IPS-11a (cell line): ENCODE data around the gene GINS1.
A peak's percentile ranks its signal among the peaks of the same experiment; 100 is the strongest.
"Not testable (repeated sequence)": the region's sequence is repeated elsewhere in the genome, so short reads cannot be mapped to it uniquely, and the experiment has no call there.

Experiments used
- H3K4me3 ChIP-seq: one replicate; pipeline ENCODE4 v1.5.1; 2013; ENCODE audit warnings: low read depth, low read length, control low read depth

GINS1 gene

DNA sequence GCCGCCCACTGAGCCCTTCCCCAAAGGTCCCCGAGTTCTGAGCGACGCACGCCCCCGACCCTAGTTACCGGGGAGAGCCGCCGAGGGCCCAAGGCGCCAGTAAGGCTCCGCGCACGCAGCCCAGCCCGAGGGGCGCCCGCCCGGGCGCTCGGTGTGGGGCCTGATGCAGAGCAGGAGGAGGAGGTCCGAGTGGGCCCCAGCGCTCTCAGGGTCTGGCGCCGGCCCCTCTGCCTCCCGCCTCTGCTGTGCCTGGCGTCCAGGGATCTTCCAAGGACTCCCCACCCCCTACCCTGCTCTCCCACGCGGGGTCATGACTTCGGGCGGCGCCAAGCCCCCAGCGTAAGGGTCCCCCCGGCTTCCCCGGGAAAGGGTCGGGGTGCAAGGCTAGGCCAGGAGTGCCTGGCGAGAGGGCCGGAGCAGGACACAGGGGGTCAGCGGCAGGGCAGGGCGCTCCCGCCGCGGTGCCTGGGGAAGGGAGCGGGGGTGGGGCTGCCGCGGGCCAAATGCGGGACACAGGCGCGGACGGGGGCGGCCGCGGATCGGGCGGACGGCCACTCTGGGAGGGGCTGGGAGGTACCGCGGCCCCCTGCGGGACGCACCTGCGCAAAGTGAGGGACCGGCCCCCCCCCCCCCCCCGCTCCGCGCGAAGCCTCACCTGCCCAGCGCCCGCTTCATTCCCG is 17.5 kb upstream of the GINS1 start:
- H3K4me3 ChIP-seq = peak overlapping the region; percentile 77

DNA sequence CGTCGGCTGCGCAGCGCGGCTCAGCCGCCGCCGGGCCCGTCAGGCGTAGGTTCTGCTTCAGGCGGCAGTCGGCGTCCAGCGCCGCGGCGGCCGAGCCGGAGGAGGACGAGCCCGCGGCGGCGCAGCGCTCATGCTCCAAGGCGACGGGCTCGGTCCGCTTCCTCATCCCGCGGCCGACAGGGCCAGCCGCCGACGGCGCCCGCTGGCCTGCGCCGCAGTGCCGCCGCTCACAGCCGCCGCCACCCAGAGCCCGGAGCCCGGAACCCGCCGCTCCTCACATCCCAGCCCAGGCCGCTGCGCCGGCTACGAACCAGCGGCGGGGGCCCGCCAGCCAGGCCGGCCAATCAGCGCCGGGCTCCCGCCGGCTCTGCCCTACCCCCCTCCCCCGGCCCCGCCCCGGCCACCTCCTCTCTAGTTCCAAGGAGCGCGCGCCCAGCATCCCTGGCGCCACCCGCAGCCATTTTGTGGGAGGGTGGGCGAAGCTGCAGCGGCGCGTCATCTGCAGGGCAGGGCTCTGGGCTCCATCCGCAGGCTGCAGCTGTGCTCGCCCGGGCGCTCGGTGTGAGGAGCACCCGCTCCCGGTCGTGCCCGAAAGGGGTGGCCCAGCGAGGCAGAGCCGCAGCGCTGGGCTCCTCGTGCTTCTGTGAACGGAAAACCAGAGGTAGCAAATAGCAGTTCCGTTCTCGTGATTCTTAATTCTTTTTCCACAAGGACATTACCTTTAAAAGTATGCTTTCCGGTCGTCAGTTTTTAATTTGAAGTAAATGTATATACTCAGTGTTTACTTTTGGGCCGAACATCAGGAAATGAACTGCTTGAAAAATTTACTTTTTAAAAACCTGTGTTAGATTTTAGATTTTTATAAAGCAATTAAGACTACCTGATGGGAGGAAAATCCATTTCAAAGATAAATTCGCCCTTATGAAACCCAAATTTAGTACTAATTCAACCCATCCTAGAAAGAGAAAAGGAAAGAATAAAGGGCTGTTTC is 16.6 kb upstream of the GINS1 start, which contains the start of gene ABHD12:
ABHD12 (minus strand) TSS at position 298 of the 991 bp plus-strand sequence; CDS start at position 166, 132 bp downstream.
- H3K4me3 ChIP-seq = peak within 1 kb of the TSS; percentile 77

DNA sequence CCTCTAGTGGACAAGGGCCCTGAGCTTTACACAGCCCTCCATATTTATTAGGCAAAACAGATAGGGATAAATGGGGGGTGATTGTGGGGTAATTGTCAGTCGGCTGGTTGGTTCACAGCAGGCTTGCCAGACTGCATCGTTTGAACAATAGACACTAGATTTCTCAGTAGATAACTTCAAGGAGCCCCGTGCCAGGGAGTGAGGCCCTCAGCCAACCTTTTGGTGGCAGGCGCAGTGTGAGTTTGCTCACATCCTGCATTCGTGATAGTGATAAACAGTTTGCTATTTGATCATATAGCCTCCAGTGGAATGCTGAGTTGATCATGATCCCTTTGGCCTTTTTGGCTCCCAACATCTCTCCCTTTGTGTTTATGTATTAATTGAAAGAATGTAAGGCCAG is 13.2 kb upstream of the GINS1 start:
- no peak overlapping the region for H3K4me3 ChIP-seq

DNA sequence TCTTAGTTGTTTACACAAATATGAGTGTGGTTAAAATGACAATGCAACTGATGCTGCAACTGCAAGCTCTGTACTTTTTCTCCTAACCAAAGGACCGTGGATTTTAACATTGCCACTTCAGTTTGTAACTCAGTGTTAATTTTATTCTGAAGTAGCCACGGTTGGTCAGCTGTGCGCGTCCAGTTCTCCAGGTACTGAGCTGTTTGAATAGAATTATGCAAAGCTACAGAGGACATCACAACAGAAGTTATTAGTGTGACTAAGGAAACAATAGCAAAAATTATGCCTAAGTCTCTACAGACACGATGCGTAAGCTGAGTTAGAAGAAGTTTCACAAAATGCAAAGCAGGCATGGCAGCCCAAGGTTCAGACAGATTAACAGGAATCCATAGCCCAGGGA is 12.5 kb upstream of the GINS1 start:
- no peak overlapping the region for H3K4me3 ChIP-seq

DNA sequence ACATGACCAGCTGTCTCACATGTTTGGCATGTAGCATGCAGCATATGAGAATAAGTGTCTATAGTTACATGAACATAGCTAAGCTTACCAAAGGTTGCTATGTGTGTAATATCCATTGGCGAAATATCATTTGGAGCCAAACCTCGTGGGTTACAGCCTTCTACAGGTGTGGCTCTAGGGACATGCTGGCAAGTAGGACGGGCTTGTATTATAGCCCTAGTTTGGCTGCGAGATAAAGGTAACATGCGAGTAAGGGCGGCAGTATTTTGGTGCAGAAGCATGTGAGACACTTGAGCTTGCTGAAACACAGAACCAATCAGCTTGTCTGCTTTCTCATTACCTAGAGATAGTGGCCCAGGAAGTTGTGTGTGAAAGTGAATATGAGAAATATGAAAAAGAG is 10.4 kb upstream of the GINS1 start:
- no peak overlapping the region for H3K4me3 ChIP-seq

DNA sequence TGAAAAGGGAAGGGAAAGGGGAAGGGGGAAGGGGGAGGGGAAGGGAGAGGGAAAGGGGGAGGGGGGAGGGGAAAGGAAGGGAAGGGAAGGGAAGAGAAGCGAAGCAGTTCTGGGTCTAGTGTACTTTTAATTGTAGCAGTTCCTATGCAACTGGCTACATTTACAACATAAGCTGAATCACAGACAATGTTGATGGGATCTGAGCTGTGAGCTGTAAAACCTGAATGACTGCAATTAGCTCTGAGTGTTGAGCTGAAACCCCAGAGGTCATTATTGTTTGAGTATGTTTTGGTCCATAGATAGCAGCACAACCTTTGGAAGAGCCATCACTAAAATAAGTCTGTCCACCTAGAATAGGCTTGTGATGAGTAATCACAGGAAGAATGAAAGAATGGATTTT is 9.7 kb upstream of the GINS1 start:
- no peak overlapping the region for H3K4me3 ChIP-seq

DNA sequence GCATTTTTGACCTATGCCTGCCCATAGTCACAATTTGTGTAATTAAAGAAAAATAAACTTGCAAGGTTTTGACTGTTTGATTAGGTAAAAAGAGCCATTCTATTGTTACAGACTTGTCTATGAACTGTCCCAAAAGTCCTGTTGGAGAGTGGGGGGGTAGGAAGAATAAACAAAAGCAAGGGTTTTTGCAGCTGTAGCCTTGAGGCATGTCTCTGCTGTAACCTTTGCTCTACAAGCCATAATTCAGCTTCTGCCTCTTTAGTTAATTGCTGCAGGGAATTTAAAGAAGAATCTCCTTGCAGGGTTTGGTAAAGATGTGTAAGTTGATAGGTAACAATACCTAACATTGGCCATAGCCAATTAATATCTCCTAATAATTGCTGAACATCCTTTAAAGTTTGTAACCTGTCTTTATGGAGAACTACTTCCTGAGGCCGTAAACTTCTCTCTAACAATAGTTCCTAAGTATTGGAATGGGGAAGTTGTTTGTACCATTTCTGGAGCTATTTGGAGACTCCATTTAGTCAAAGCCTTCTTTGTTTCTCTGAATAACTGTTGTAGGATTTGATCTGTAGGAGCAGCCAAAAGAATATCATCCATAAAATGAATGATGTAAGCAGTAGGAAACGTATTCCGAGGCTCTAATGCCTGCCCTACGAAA is 9.0 kb upstream of the GINS1 start:
- no peak overlapping the region for H3K4me3 ChIP-seq

DNA sequence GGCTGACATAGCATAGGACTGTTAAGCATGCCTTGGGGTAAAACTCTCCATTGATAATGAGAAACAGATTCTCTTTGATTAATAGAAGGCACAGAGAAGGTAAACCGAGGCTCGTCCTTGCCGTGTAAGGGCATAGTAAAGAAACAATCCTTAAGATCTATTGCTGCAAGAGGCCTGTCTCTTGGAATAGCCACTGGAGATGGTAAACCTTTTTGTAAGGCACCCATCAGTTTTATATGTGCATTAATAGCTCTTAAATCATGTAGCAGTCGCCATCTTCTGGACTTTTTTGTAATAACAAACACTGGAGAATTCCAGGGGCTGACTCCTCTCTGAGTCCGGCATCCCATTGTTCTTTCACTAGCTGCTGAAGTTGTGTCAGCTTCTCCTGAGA is 8.4 kb upstream of the GINS1 start:
- no peak overlapping the region for H3K4me3 ChIP-seq

DNA sequence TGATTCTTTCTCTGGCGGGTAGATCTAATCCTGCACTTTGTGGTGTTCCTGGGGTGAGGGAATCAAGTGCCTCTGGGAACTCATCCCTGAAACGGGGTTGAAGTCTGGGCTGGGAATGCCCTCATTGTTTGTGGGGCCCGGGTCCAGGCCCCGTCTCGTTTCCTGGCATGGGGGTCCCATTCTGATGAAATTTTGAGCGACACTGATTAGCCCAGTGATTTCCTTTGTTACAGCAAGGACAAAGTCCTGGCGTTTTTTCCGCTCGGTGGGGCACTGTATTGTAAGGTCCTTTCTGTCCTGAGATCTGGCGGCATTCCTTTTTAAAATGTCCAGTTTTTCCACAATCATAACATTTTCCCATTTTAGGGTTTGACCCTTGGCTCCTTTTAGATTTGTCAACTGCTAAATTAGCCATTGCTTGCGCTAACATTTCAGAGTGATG is 7.2 kb upstream of the GINS1 start:
- H3K4me3 ChIP-seq = not testable (repeated sequence)

DNA sequence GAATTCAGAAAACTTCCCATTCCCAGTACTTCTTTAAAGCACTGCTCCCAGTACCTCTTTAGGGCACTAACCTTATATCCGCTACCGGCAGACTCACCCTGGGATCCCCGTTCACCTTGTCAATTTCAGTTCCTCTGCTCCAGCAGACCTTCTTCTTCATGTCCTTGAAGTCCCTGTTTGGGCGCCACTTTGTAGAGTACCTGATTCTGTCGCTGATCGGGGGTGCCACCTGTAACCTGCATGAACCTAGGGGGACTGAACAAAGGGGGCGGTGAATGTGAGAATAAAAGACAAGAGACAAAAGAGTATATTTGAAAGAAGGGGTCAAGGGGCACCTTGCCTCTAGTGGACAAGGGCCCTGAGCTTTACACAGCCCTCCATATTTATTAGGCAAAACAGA is 4.9 kb upstream of the GINS1 start:
- H3K4me3 ChIP-seq = no peak overlapping the region

DNA sequence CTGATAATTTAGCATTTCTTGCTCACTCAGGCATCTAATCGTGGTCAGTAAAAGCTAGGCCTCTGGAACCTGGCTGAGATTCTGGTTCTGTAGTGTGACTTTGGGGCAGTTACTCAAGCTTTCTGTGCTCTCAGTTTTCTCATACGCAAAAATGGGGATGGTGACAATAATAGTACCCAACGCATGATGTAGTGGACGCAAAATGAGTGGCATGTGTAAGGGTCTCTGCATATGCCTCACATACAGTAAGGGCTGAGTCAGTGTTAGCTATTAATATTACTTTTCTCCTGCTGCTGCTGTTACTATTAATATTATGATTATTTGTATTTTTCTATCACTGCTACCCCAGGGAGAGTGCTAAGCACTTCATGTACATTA is 686 bp downstream of the GINS1 start:
- peak overlapping the region; percentile 96 for H3K4me3 ChIP-seq

DNA sequence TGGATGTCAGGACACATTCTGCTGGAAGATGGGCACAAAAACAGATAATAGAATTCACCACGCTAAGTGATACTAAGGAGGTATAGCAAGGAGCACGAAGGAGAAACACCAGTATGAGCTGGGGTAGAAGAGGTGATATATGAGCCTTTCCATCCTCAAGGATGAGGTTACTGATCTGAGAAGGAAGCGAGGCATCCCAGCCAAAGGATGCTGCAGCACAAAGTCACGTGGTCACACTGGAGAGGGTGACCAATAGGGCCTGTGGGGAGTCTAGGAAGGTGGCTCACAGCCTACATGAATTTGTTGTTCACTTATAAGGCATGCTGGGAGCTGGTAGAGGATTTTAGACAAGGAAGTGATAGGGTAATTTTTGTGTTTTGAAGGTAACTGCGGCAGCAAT is 1.4 kb downstream of the GINS1 start:
- no peak overlapping the region for H3K4me3 ChIP-seq

DNA sequence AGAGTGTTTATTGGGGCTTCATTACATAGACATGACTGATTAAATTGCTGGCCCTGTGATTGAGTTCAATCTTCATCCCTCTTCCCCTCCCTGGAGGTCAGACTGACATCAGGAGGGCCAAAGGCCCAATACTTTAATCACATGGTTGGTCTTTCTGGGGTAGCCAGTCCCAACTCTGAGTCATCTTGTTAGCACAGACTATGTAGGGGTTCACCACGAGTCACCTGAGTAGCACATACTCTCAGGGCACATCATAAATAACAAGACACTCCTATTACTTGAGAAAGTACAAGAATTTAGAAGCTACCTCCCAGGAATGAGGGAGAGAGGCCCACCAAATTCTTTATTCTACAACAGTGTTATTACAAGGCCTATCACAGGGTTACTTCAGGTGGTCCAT is 11.3 kb downstream of the GINS1 start:
- H3K4me3 ChIP-seq = no peak overlapping the region

DNA sequence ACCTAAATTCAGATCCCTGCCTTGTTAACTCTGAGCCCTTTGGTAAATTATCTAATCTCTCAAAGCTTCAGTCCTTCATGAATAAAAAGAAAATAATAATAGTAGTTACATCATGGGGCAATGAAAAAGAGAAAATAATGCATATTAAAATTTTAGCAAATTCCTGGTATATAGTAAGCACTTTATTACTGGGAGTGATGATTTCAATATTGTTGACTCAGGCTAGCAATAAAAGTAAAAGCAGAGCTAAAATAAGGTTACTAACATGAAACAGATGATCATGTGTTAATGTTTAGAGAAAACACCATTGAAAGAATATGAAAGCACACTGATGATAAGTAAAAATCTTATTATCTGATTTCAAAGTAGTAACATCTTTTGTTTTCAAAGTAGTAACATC is 13.6 kb downstream of the GINS1 start:
- H3K4me3 ChIP-seq = no peak overlapping the region

DNA sequence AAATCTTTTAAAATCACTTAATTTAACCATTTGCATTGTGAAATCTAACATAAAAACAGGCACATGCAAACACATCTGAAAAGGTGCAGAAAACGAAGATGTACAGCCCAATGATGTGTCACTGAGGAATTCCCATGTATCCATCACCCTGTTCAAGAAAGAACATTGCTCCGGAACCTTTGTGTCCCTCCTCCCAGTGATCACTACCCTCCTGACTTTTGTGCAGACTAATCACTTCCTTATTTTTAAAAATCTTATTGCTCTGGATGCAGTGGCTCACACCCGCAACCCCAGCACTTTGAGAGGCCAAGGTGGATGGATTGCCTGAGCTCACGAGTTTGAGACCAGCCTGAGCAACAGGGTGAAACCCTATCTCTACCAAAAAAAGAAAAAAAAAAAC is 14.6 kb downstream of the GINS1 start:
- H3K4me3 ChIP-seq = no peak overlapping the region

DNA sequence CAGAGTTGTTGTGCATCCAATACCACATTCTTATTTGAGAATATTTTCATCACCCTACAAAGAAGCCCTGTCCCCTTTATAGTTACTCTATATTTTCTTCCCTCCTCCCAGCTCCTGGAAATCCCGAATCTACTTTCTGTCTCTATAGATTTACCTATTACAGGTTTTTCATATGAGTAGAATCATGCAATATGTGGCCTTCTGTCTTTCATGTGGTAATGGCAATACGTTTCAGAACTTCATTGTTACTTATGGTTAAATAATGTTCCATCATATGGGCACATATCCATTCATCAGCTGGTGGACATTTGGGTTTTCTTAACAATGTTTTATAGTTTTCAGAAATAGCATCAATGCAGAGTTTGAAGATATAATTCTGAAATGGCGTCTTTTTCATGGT is 17.1 kb downstream of the GINS1 start:
- H3K4me3 ChIP-seq = no peak overlapping the region

DNA sequence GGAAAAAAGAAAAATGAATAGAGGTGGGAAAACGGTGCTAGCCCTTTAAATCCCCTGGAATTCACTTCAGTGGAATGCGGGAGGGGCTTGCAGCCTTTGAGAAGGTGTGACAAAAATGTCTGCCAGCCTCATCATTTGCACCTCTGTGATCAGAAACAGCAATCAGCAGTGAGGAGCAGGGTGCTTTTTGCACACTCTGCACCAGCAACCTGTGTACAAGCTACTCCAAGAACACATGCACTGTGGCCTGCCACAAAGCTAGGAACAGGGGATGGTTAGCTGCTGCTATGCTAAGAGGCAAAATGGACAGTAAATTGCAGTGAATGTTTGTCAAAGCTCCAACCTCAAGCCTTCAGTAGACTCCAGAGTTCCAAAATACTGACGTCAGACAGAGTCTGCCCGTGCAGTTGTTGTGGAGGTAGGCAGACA is 29.7 kb downstream of the GINS1 start:
- H3K4me3 ChIP-seq = no peak overlapping the region

DNA sequence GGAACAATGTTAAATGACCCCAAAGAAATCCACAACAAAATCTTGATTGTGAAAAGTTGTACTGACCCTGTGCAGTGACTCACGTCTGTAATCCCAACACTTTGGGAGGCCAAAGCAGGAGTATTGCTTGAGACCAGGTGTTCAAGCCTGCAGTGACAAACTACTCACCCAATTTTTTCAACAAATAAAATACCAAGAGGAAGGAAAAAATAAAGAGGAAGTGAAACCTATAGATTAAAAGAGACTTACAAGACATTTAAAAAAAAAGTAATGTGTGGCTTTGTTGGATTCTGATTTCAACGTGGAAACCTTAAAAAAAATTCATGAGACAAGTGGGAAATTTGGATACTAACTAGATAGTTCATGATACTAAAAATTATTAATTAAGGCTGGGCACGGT is 31.9 kb downstream of the GINS1 start:
- H3K4me3 ChIP-seq = no peak overlapping the region

DNA sequence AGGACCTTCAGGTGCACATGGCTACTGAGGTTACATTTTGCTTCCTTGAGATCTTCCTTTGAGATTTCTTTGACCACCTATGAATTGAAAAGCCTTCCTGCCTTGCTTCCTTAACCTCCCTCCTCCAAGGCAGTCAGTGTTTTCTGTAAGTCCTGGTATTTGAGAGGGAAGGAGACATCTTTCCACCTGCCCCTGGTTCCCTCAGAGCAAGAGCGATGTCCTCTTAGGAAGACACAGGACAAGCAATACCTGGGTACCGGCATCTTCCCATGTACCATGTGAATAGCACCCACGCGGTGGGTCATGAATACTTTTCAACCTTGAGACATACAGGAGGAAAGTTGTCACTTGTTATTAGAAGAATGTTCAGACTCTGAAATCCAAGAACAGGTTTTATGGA is 37.1 kb downstream of the GINS1 start:
- H3K4me3 ChIP-seq = no peak overlapping the region

DNA sequence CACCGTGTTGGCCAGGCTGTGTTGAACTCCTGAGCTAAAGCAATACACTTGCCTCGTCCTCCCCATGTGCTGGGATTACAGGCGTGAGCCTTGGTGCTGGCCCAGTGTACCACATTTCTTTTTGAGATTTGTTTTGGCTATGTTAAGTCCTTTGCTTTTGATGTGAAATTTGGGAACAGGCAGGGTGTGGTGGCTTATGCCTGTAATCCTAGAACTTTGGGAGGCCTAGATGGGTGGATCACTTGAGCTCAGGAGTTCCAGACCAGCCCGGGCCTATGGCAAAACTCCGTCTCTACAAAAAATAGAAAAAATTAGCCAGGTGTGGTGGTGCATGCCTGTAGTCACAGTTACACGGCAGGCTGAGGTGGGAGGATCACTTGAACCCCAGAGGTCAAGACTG is 40.2 kb downstream of the GINS1 start:
- no peak overlapping the region for H3K4me3 ChIP-seq

DNA sequence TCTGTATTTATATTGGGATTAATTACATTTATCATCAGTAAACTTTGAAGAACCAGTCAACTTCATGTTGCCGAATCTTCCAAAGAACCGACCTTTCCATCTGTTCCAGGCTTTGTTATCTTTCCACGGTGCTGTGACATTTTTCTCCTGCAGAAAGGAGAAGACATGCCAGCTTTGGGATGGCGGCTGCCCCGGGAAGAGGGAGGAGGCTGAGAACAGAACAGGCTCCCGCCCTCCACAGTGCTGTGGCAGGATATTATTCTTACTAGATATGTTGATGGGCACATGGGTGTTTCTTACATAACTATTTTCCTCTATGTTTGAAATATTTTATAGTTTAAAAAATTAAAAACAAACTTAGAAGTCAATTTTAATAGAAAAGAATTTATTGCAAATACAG is 44.9 kb downstream of the GINS1 start:
- H3K4me3 ChIP-seq = no peak overlapping the region
